Stimulated activated CD4-positive, alpha-beta T cell treated with anti-CD3 and anti-CD28 coated beads, TNF-alpha, amount 100 ng/mL, for 48 hours (primary cell): ENCODE measurements around the gene MRPL43.
A peak's percentile ranks its signal among the peaks of the same experiment; 100 is the strongest.

ENCODE experiments used
- DNase-seq, 3 donors: peaks; one replicate each; pipeline ENCODE4 v3.0.0-alpha.2; 2020; ENCODE audit warnings: low read depth in 3 of 3

MRPL43 gene

DNA sequence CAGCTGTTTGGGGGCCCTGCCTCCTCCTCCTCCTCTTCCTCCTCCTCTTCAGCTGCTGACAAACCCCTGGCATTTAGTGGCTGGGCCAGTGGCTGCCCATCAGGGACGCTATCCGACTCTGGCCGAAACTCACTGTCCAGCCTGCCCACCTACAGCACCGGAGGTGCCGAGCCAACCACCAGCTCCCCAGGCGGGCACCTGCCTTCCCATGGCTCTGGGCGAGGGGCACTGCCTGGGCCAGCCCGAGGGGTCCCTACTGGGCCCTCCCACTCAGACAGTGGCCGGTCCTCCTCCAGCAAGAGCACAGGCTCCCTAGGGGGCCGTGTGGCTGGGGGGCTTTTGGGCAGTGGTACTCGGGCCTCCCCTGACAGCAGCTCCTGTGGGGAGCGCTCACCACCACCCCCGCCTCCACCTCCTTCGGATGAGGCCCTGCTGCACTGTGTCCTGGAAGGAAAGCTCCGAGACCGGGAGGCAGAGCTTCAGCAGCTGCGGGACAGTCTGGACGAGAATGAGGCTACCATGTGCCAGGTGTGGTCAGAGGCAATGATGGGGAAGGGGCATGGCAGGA is 16.4 kb upstream of the MRPL43 start:
- DNase-seq = no peak

DNA sequence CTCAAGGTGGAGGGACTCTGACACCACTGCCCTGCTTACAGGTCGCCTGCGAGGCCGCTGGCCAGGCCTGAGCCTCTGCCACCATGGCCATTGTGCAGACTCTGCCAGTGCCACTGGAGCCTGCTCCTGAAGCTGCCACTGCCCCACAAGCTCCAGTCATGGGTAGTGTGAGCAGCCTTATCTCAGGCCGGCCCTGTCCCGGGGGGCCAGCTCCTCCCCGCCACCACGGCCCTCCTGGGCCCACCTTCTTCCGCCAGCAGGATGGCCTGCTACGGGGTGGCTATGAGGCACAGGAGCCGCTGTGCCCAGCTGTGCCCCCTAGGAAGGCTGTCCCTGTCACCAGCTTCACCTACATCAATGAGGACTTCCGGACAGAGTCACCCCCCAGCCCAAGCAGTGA is 15.2 kb upstream of the MRPL43 start:
- DNase-seq = no peak

DNA sequence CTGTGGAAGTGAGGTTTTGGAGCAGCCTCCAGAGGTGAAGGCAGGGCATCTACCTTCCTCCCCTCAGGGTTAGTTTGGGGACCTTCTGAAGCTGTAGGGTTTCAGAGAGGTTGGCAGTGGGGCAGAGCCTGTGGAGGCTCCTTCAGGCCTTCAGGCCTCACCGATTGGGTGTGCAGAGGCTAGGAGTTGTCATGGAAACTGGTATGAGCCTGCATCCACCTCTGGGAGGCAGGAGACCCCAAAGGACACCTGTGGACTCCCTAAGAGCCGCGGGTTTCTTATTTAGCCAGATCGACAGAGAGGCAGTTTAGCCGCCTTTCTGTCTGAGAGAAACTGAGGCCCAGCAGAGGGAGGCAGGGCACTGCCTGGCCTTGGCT is 14.3 kb upstream of the MRPL43 start:
- DNase-seq = no peak

DNA sequence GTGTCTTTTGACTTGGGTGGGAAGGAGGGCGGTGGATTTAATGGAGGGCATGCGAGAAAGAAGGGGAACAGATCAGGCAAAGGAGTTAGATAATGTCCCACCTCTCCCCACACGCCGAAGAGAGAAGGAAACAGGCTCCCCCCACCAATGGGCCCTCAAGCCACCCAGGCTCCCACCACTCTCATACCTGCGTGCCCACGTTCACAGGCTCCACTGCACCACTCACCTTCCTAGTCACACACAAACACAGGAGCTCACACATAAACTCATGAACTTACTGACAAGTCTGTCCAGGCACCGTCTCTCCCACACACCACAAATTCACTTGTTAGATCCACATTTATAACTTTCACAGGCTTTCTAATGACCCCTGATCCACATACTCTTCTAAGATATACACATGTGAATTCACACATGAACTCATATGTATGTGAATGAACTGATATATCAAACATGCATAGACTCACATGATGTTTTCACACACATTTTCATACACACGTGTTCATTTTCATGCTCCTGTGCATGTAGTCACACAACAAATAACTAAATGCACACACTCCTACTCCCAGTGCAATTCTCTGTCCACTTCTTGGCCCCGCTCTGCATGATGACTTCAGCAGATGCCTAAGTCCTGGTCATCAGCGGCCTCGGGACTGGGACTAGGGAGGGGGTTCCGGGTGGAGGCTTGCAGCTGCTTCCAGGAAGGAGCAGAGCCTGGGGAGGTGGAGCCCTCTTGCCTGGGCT is 13.8 kb upstream of the MRPL43 start:
- DNase-seq = no peak

DNA sequence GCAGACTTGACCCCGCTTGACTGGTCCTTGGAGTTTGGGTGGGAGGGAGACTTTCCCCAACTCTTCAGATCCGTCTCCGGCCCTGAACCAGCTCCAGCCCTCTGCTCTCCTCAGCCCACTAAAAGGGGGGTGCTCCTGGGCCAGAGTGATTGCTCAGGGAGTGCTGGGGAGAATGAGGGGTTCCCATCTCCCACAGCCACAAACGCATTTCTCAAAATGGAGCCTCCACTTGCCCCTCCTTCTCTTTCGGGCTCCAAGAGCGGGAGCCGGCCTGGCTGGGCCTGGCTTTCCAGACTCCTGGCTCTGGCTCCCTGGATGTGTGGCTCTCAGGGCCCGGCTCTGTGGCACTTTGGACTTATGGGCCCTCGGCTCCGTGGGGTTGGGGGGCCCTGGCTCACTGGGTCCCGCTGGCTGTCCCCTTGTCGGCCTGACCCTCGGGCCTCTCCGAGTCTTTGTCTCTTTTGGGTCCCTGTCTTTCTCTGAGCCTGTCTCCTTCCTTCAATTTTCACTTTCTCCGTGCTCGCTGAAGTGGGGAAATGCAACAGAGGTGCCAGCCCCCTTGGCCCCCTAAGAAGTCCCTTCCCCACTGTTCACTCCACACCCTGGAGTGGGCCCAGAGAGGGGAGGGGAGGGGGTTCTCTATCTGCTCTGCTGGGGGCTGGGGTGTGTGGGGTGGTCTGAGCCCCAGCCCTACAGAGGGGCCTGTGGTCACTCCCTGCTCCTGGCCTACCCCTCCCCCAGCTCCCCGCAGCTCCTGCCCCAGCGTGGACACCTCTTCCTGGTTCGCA is 13.0 kb upstream of the MRPL43 start:
- DNase-seq = no peak

DNA sequence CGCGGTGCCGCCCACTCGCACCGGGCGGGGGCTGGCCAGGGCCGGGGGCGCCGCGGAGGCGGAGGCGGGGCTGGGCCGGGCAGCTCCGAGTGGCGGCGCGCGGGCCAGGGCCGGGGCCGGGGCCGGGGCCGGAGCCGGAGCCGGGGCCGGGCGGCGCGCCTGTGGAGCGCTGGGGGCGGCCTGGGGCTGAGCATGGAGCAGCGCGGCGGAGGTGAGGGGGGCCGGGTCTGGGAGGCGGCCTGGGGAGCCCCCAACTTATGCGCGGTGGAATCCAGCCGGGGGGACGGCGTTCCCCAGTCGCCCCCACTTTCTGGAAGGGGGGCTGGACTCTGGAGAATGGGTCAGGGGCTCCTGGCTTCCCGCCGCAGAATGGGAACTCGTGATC is 12.4 kb upstream of the MRPL43 start, which contains the start of gene LZTS2:
LZTS2 (plus strand) TSS at position 67 of the 385 bp plus-strand sequence. CDS start 2,731 bp downstream, outside the sequence.
- DNase-seq = no peak

DNA sequence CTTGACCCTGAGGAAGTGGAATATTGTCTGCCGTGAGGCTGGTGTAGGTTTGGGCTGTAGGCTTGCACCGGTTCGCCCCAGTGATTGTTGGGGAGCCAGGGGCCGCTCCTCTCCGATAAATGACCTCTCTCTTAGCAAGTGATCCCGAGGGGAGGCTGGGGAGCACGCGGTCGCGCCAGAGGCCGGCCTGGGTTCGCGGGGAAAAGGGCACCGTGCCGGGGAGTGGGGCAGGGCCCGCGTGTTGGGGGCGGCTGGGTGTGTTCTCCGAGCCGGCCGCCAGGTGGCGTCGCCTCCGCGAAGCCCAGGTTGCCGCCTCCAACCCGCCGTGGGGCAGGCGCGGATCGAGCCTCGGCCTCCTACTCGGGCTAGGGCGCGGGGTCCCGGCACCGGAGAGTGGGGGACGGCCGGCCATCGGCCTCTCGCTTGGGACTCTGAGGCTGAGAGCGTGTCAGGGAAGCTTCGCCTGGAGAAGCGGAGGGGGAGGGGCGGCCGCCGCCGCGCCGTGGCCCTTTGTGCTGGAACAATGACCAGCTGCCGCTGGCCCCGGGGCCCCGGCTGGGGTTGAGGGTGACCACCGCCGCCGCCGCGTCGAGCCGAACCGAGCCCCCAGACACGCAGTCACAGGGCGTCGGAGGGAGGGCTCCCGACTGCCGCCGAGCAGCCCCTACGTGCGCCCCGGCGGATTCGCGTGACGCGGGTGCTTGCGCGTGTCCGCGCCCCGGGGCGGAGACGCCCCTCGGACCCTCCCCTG is 11.9 kb upstream of the MRPL43 start:
- peak; percentile 47 to 68 (median 50) for DNase-seq

DNA sequence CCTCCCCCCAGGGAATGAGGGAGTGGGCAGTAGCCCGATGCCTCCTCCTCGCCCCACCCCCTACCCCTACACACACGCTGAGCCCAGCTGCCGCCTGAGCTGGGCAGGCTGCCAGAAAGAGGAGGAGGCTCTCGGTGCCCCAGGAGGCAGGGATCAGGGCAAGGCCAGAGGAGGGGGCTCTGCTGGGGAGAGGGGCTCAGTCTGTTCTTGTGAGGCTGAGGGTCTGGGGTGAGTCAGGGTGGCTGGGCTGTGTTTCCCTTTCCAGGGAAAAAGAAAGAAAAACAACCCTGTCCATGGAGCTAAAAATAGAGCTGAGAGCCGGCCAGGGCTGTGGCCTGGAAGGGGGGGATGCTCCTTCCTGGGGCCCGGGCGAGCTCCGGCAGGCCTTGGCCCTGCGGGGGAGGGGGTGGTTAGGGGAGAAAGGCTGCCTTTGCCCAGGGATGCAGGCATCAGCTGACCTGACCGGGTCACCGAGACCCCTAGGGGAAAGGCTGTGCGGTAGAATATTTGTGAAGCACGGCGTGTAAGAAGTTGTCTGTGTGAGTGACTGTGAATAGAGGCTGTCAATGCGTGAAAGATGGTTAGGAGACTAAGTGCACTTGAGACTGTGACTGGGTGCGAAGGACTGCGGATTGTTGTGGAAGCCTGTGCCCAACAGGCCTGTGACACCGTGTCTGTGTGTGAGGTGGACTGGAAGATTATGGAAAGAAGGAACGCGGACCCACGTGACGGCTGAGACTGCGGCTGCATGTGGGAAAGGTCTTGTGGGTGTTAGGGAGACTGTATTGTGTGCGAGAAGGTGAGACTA is 11.1 kb upstream of the MRPL43 start:
- peak in 2 of 3 donors; percentile 26 to 70 for DNase-seq

DNA sequence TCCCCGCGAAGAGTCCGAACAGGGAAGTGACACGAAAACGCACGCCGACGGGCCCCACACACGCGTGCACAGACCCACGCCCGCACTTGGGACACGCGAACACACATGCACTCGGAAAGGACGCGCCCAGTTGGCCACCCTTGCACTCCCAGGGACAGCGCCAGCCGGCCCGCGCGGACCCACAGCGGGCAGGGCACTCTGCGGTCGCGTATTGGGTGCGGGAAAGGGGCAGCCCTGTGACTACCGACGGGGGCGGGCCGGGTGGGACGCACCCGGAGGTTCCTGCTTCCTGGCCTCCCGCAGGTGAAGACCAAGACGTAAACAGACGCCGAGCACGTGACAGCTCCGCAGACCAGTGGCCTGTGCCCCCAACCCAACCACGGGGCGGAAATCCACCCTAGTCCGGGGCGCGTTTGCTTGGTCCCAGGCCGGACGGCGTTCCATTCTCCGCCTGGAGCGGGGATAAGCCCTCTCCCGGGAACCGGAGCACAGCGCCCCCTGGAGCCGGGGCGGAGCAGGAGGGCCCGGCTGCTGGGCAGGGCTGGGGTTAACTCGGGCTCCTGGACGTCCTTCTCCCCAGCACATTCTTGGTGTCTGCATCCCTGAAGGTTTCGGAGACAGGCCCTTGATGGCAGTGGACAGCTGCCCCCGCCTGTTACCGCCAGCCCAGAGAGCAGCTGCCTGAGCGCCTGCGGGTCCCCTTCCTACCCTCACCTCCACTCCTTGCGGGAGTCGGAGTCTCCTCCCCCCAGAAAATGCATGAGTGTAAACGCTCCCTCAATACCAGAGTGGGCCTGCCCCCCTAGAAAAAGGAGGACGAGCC is 10.3 kb upstream of the MRPL43 start:
- DNase-seq = peak; percentile 32 to 78 (median 51)

DNA sequence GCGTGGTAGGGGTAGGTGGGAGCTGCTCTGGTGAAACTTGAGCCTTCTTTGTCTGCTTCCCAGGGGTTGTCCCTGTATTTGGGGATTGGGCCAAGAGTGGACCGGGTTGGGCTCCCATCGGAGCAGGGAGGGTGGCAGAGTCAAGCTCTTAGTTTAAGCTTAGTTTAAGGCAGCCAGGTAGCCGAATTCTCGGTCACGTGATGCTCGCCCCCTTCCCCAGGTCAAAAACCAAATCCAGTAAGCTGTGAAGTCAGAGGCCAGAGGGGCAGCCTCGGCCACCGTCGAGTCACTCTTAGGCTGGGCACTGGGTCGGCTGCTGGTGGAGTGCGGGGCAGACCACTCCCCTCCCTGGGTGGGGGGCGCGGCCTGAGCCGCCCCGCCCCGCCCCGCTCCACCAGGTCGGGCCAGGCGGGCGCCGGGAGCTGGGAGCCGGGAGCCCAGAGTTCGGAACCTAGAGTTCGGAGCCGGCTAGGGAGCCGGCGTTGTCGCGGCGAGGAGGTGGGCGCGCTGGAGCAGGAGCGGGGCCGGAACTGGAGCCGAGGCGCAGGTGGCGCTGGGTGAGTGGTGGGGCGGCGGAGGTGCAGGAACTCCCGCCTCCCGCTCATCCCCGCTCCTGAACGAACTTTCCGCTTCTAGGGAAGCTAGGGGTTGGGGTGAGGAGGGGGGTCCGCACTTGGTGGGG is 9.5 kb upstream of the MRPL43 start:
- DNase-seq = no peak

DNA sequence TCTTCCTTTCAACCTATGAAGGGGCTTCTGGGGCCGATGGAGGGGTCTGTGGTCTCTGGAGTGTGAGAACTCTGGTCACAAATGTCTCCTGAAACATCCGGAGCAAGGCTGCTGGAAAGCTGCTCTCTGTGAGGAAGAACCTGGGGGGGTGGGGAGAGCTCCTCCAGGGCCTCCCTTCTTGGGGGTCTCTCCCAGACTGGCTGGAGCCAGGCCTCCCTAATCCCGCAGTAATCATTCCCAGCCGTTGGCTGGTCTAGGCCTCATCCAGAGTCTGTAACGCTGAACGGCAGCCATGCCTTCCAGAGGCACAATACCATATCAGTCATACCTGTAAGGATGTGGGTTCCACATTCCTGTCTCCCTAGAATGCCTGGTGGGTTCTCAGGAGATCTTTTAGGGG is 7.9 kb upstream of the MRPL43 start:
- DNase-seq = no peak

DNA sequence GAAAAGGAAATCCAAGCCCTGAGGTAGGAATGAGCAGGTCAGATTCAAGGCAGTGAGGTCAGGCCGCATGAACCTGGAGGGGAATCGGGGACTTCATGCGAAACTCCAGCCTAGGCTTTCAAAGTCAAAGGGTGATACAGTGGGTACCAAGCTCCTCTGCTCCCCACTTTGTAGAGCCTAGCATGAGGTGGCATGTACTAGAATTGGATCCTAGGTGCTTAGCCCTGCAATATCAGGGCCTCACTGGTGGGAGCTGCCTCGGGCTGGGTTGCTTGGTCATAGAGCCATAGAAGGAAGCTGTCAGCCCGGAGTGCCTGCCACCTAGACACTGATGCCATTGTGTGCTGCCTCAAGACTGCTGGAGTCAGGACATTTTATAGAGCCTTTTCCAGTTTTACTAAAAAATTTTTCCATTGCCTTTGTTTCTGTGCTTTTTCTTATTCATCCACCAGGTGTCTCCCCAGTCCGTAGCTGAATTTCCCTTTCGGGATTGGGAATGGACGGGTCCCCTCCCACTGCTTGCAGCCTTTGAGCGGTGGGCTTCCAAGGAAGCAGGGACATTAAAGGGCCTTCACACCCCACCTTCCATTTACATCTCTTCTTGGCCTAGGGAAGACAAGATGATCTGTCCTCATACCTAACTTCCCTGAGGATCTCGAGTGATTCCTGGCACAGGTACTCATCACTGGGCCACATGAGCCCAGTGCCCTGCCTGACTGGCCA is 6.8 kb upstream of the MRPL43 start:
- no peak for DNase-seq

DNA sequence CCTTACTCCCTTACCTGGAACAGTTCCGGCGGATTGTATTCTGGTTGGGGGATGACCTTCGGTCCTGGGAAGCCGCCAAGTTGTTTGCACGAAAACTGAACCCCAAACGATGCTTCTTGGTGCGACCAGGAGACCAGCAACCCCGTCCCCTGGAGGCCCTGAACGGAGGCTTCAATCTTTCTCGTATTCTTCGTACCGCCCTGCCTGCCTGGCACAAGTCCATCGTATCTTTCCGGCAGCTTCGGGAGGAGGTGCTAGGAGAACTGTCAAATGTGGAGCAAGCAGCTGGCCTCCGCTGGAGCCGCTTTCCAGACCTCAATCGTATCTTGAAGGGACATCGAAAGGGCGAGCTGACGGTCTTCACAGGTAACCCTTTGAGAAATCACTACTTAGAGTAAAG is 1.8 kb upstream of the MRPL43 start:
- no peak for DNase-seq

DNA sequence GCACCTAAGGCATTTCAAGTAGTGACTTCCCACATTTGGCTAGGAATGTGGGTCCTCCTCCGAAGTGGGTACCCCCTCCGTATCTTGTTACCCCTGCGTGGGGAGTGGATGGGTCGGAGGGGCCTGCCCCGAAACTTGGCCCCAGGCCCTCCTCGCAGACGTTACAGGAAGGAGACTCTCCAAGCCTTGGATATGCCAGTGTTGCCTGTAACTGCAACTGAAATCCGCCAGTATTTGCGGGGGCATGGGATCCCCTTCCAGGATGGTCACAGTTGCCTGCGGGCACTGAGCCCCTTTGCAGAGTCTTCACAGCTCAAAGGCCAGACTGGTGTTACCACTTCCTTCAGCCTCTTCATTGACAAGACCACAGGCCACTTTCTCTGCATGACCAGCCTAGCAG is 869 bp upstream of the MRPL43 start:
- no peak for DNase-seq

DNA sequence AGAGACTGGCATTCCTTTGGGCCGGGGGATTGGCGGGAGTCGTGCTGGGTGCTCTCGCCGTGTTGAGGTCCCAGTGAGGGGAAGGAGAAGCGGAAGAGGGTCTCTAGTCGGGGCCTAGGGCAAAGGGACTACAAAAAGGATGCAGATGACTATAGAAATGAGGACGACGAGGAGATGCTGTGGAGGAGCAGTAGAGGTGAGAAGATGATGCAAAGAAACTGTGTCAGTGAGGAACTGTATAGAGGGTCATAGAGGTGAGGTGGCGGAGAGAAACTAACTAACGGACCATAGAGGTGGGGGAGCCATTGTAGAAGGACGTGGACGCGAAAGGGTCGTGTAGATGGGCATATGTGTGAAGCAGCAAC is 370 bp upstream of the MRPL43 start:
- no peak for DNase-seq

DNA sequence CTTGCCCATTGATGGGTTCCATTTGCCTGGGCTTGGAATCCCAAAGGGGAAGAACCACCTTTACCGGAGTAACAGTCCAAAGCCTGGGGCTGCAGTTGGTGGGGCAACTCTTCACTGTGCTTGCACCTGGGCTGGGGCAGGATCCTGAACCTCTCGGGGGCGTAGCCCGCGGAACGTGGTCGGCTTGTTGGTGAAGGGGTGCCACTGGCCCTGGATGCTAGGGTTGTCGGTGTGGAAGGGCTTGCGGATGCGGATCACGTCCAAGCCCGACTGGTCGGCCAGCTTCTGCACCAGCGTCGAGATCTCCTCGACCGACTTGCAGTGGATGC is 710 bp downstream of the MRPL43 start:
- DNase-seq = no peak

DNA sequence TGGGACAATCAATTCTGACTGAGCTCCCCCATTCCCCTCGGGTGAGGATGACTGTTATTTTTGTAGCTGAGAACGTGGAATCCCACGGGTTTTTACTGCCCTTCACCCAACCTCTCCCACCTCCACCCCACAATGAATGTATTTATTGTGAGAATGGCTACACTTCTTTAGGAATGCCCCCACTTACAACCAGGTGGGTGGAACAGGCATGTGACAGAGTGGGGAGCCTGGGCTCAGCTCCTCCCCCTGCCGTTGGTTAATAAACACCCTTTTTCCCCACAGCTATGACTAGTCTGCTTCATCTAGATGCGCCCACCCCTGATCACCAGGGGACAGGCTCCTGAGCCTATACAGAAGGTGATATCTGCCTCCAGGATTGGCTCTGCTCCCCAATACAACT is 2.0 kb downstream of the MRPL43 start:
- DNase-seq = no peak

DNA sequence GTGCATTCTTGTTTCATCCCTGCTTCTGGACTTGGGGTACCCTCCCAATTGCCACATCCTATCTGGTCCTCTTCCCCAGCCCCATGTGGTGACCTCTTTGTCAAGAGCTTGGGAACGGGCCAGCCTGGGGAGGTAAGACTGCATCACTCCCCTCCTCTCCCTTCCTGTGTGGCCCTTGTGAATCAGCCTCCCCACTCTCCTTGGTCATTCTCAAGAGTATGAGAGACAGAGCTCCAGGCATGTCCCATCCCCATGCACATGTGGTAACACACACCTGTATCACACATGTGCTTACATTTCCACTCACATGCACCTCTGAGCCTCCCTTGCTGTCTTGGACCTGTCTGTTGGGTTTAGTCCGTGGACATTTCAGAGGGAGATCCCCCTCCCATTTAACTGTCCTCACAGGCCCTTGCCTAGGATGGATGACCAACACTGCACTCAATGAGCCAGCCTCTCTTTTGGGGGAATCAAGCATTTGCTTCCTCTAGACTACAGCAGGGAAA is 2.6 kb downstream of the MRPL43 start:
- DNase-seq = no peak
